H9 (cell line): ENCODE results near the gene SPARCL1. TPM values are rescaled to one million over a fixed set of nuclear protein-coding genes. Genes with fewer than 3 reads are reported as not detected.

Experiments
- DNase-seq: peaks from one replicate; pipeline ENCODE4 v3.0.0-alpha.2; 2017
- H2AFZ ChIP-seq: one replicate; pipeline ENCODE4 v1.6.1; 2013; ENCODE audit warnings: mild to moderate bottlenecking, low read length, control low read depth, moderate library complexity
- H2AK5ac ChIP-seq: 2 replicates; pipeline ENCODE4 v1.6.1; 2013; ENCODE audit warnings: low read length, control low read depth, mixed read lengths; ENCODE audit not compliant: insufficient read length
- H2BK120ac ChIP-seq: one replicate; pipeline ENCODE4 v1.6.1; 2013; ENCODE audit warnings: low read depth, mild to moderate bottlenecking, low read length, control low read depth, inconsistent platforms; ENCODE audit not compliant: poor library complexity, severe bottlenecking
- H2BK12ac ChIP-seq: 2 replicates; pipeline ENCODE4 v1.6.1; 2013; ENCODE audit warnings: low read length, control low read depth, mixed read lengths, low read depth; ENCODE audit not compliant: insufficient read length
- H2BK15ac ChIP-seq: 2 replicates; pipeline ENCODE4 v1.6.1; 2013; ENCODE audit warnings: low read depth, low read length, control low read depth
- H2BK20ac ChIP-seq: one replicate; pipeline ENCODE4 v1.6.1; 2013; ENCODE audit warnings: low read depth, mild to moderate bottlenecking, low read length, control low read depth, inconsistent platforms; ENCODE audit not compliant: poor library complexity, severe bottlenecking
- H2BK5ac ChIP-seq: 2 replicates; pipeline ENCODE4 v1.6.1; 2013; ENCODE audit warnings: low read length, control low read depth, mixed read lengths; ENCODE audit not compliant: insufficient read length
- H3K14ac ChIP-seq: 2 replicates; pipeline ENCODE4 v1.6.1; 2013; ENCODE audit warnings: low read length, control low read depth; ENCODE audit not compliant: insufficient read depth
- H3K18ac ChIP-seq: 2 replicates; pipeline ENCODE4 v1.6.1; 2013; ENCODE audit warnings: low read depth, mild to moderate bottlenecking, mixed read lengths, low read length, control low read depth; ENCODE audit not compliant: insufficient read length
- H3K23ac ChIP-seq: 2 replicates; pipeline ENCODE4 v1.6.1; 2013; ENCODE audit warnings: low read length, control low read depth, mixed read lengths, low read depth; ENCODE audit not compliant: insufficient read length
- H3K23me2 ChIP-seq: 2 replicates; pipeline ENCODE4 v1.6.1; 2013; ENCODE audit warnings: low read depth, mild to moderate bottlenecking, mixed read lengths, low read length, control low read depth; ENCODE audit not compliant: insufficient read length, poor library complexity, severe bottlenecking
- H3K27ac ChIP-seq: 2 replicates; pipeline ENCODE4 v1.5.1; 2013; ENCODE audit warnings: low read length, control low read depth, mixed read lengths, low read depth; ENCODE audit not compliant: insufficient read length
- H3K27me3 ChIP-seq: 2 replicates; pipeline ENCODE4 v1.6.1; 2013; ENCODE audit warnings: low read length, control low read depth, inconsistent platforms; ENCODE audit not compliant: insufficient read depth
- H3K4ac ChIP-seq: 2 replicates; pipeline ENCODE4 v1.6.1; 2013; ENCODE audit warnings: low read depth, mild to moderate bottlenecking, control low read depth, inconsistent platforms, low read length, moderate library complexity
- H3K4me1 ChIP-seq: 2 replicates; pipeline ENCODE4 v1.6.1; 2013; ENCODE audit warnings: low read length, control low read depth, inconsistent platforms; ENCODE audit not compliant: insufficient read depth
- H3K4me2 ChIP-seq: 2 replicates; pipeline ENCODE4 v1.6.1; 2013; ENCODE audit warnings: low read length, control low read depth, mixed read lengths; ENCODE audit not compliant: insufficient read length, insufficient read depth
- H3K56ac ChIP-seq: 2 replicates; pipeline ENCODE4 v1.6.1; 2013; ENCODE audit warnings: low read depth, mild to moderate bottlenecking, mixed read lengths, low read length, control low read depth; ENCODE audit not compliant: insufficient read length
- H3K79me1 ChIP-seq: 2 replicates; pipeline ENCODE4 v1.6.1; 2013; ENCODE audit warnings: low read depth, mild to moderate bottlenecking, moderate library complexity, low read length, control low read depth, inconsistent platforms; ENCODE audit not compliant: insufficient read depth, poor library complexity, severe bottlenecking
- H3K79me2 ChIP-seq: 2 replicates; pipeline ENCODE4 v1.6.1; 2013; ENCODE audit warnings: low read length, control low read depth, inconsistent platforms; ENCODE audit not compliant: insufficient read depth
- H3K9ac ChIP-seq: 2 replicates; pipeline ENCODE4 v1.6.1; 2013; ENCODE audit warnings: low read length, control low read depth, mixed read lengths; ENCODE audit not compliant: insufficient read length; ENCODE audit errors: extremely low read depth
- H3K9me3 ChIP-seq: one replicate; pipeline ENCODE4 v1.6.1; 2013; ENCODE audit warnings: low read depth, low read length, inconsistent platforms; ENCODE audit not compliant: control insufficient read depth
- H3T11ph ChIP-seq: one replicate; pipeline ENCODE4 v1.6.1; 2013; ENCODE audit warnings: mild to moderate bottlenecking, low read length, control low read depth, inconsistent platforms
- H4K20me1 ChIP-seq: one replicate; pipeline ENCODE4 v1.6.1; 2013; ENCODE audit not compliant: control insufficient read depth, insufficient read length, insufficient read depth
- H4K5ac ChIP-seq: 2 replicates; pipeline ENCODE4 v1.6.1; 2013; ENCODE audit warnings: low read depth, mild to moderate bottlenecking, mixed read lengths, low read length, control low read depth; ENCODE audit not compliant: insufficient read length
- H4K8ac ChIP-seq: replicated peaks from 2 replicates; pipeline ENCODE4 v1.6.1; 2013; ENCODE audit warnings: low read length, control low read depth, mixed read lengths, low read depth; ENCODE audit not compliant: insufficient read length
- H4K91ac ChIP-seq: 2 replicates; pipeline ENCODE4 v1.6.1; 2013; ENCODE audit warnings: low read depth, mild to moderate bottlenecking, moderate library complexity, mixed read lengths, low read length, control low read depth; ENCODE audit not compliant: insufficient read length
- H3K27ac Mint-ChIP-seq, 3 experiments: 2 replicates in 2 of 3; 3 replicates in 1 of 3; pipeline ENCODE4 v1.8.0; 2020 to 2021; ENCODE audit warnings: mixed read lengths in 3 of 3, mild to moderate bottlenecking in 1 of 3, moderate library complexity in 1 of 3
- H3K27me3 Mint-ChIP-seq: 2 replicates; pipeline ENCODE4 v1.8.0; 2021; ENCODE audit warnings: low read depth, mild to moderate bottlenecking, moderate library complexity, mixed read lengths
- H3K36me3 Mint-ChIP-seq, 3 experiments: 2 replicates in 2 of 3; 3 replicates in 1 of 3; pipeline ENCODE4 v1.8.0; 2020 to 2021; ENCODE audit warnings: low read depth in 3 of 3, mixed read lengths in 3 of 3; ENCODE audit not compliant: insufficient read depth in 1 of 3
- H3K4me1 Mint-ChIP-seq, 2 experiments: 2 replicates each; pipeline ENCODE4 v1.8.0; 2020; ENCODE audit warnings: mixed read lengths in 2 of 2
- H3K4me3 Mint-ChIP-seq, 2 experiments: 2 replicates in 1 of 2; 3 replicates in 1 of 2; pipeline ENCODE4 v1.8.0; 2020 to 2021; ENCODE audit warnings: mild to moderate bottlenecking in 2 of 2, mixed read lengths in 2 of 2, moderate library complexity in 1 of 2
- H3K9me3 Mint-ChIP-seq, 2 experiments: 2 replicates in 1 of 2; 3 replicates in 1 of 2; pipeline ENCODE4 v1.8.0; 2020; ENCODE audit warnings: mild to moderate bottlenecking in 2 of 2, mixed read lengths in 2 of 2, moderate library complexity in 1 of 2
- CTCF ChIP-seq: fragments of 200-600 bp; sonication (generic); conservative IDR thresholded peaks from 3 replicates; pipeline ENCODE4 v1.8.0; 2021; ENCODE audit warnings: antibody characterized with exemption, mild to moderate bottlenecking
- WGBS: extraction: QIAGEN DNeasy Blood & Tissue Kit; methylation state at CpG from one replicate; pipeline ENCODE4 v1.1.7; 2013; ENCODE audit warnings: missing lambda C conversion rate, low lambda C conversion rate, mixed read lengths; ENCODE audit not compliant: insufficient read length; ENCODE audit errors: extremely low coverage; 5-methylcytosine and 5-hydroxymethylcytosine counted together
- total RNA-seq: library from RNA; stranded (reverse); gene quantifications from 2 replicates; pipeline ENCODE4 v1.2.1, GENCODE V29; 2021

The SPARCL1 gene
- total RNA-seq, 1 experiment from 2014 or later = 0.17 TPM

GRCh38 chr4:87555773-87556619, 26.8 kb upstream of the SPARCL1 start:
- Histone ChIP-seq H4K91ac (no peak overlapping the region), H4K8ac (no peak overlapping the region), H2BK5ac (no peak overlapping the region), H2BK20ac (no peak overlapping the region), H2BK120ac (no peak overlapping the region), H3K4me1 (peaks cover 3% of the 10 kb centered on the region), H3K79me1 (no peaks in the 10 kb centered on the region), H3K9me3 (no peaks in the 10 kb centered on the region), H4K20me1 (no peaks in the 10 kb centered on the region), H2AFZ (no peak overlapping the region), H3K14ac (no peak overlapping the region), H3T11ph (no peak overlapping the region), H3K56ac (no peak overlapping the region), H2BK15ac (no peak overlapping the region), H3K79me2 (no peaks in the 10 kb centered on the region), H3K18ac (no peak overlapping the region), H3K27me3 (no peaks in the 10 kb centered on the region; the same call in 1 of the 2 replicates), H3K23me2 (no peaks in the 10 kb centered on the region), H3K9ac (no peak overlapping the region), H3K4ac (no peak overlapping the region), H3K23ac (no peak overlapping the region), H4K5ac (no peak overlapping the region), H3K27ac (no peak overlapping the region), H2AK5ac (no peak overlapping the region), H2BK12ac (no peak overlapping the region), H3K4me2 (no peak overlapping the region)
- Mint-ChIP-seq H3K4me3 (no peak overlapping the region), H3K4me1 (peaks cover 5 to 8% of the 10 kb centered on the region in 2 experiments), H3K9me3 (no peaks in the 10 kb centered on the region; a peak in 1 of 5 replicates), H3K27ac (no peak overlapping the region), H3K36me3 (no peaks in the 10 kb centered on the region), H3K27me3 (no peaks in the 10 kb centered on the region)
- WGBS = no CpG with 5 or more reads among the region's 5 CpGs
- no peak for DNase-seq
- TF ChIP-seq CTCF = no peak
